ENCODE measurements around the gene CNTNAP5. TPM values are rescaled to one million over a fixed set of nuclear protein-coding genes. Genes with fewer than 3 reads are reported as not detected.

Gene CNTNAP5
- total and polyA plus RNA-seq, 4 donors, result not detected

DNA sequence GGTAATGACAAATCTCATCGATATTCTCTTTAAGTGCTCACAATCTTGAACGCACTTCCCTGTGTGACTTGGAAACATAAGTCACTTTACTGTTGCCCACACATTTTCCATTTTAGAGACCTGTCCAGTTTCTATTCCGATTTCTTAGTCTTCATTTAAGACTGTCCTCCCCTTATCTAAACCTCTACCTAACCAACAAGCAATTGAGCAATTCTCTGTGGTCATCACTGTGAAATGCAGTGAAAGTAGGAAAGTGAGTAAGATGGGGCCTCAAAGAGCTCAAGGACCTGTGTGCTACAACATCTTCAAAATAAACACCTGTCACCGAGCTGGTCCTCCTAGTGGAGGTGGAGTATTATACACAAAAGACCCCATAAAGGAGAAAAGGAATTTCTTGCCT is 184.4 kb downstream of the CNTNAP5 start:
- Histone ChIP-seq H3K9me3 (ENCODE audit: control insufficient read depth in 4 of 4, low read length in 3 of 4) (no peaks in the 10 kb centered on the region), H3K27me3 (ENCODE audit: control insufficient read depth in 4 of 4, insufficient read depth in 4 of 4, low read length in 3 of 4) (no peaks in the 10 kb centered on the region), H3K27ac (ENCODE audit: low read depth in 1 of 2, low read length in 2 of 2) (no peak overlapping the region), H3K4me1 (ENCODE audit: control insufficient read depth in 4 of 4, insufficient read depth in 4 of 4, low read length in 3 of 4) (no peaks in the 10 kb centered on the region), H3K4me3 (ENCODE audit: low read depth in 1 of 3, low read length in 3 of 3) (no peak overlapping the region), H3K9ac (ENCODE audit: low read depth in 1 of 2, low read length in 2 of 2) (no peak overlapping the region), H3K36me3 (ENCODE audit: control insufficient read depth in 4 of 4, insufficient read depth in 3 of 4, low read depth in 1 of 4, low read length in 3 of 4) (no peaks in the 10 kb centered on the region)
- 70% methylated on average over 4 of the region's 4 CpGs for WGBS
- no peak for TF ChIP-seq HNF4G (IDR thresholded peaks at IDR 0.05)
- no peak for TF ChIP-seq FOXA1 (IDR thresholded peaks at IDR 0.05)
- no peak for TF ChIP-seq YY1 (IDR thresholded peaks at IDR 0.05)
- no peak for TF ChIP-seq SP1 (IDR thresholded peaks at IDR 0.05)
- TF ChIP-seq JUND (IDR thresholded peaks at IDR 0.05), result no peak
- TF ChIP-seq HNF4A (conservative IDR thresholded peaks at IDR 0.05), result no peak
- no peak for TF ChIP-seq TAF1 (conservative IDR thresholded peaks at IDR 0.05)
- DNase-seq (ENCODE audit: low spot score), result no peak

DNA sequence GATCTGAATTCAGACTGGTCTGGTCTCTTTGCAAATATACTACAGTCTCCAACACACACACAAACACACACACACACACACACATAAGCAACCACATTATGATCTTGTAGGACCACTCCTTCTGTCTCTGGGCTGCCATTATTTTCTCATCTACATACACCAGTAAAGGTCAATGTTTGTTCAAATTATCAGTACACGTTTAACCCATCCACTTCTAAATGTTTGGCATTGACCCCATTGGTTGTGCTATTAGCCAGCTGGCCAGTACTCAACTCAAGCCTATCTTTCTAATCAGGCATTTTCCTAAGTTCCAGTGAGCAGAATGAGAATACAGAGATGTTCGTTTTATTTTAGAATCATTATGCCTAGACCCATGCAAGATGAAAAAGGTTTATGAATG is 186.4 kb downstream of the CNTNAP5 start:
- H3K9ac ChIP-seq (ENCODE audit: low read depth in 1 of 2, low read length in 2 of 2), result no peak overlapping the region
- H3K9me3 ChIP-seq (ENCODE audit: control insufficient read depth in 4 of 4, low read length in 3 of 4), result no peaks in the 10 kb centered on the region
- TF ChIP-seq SP1 (IDR thresholded peaks at IDR 0.05) (no peak), NR2F2 (IDR thresholded peaks at IDR 0.05) (no peak), RAD21 (IDR thresholded peaks at IDR 0.05) (no peak), JUND (IDR thresholded peaks at IDR 0.05) (no peak), HNF4G (IDR thresholded peaks at IDR 0.05) (no peak), FOXA1 (IDR thresholded peaks at IDR 0.05) (no peak), YY1 (IDR thresholded peaks at IDR 0.05) (no peak), RXRA (IDR thresholded peaks at IDR 0.05) (no peak), EGR1 (IDR thresholded peaks at IDR 0.05; ENCODE audit: low read depth in 2 of 2) (no peak), HNF4A (conservative IDR thresholded peaks at IDR 0.05) (no peak), TAF1 (conservative IDR thresholded peaks at IDR 0.05) (no peak), FOXA2 (IDR thresholded peaks at IDR 0.05) (no peak), GABPA (IDR thresholded peaks at IDR 0.05 in 1 of 2, conservative IDR thresholded peaks at IDR 0.05 in 1 of 2) (no peak)
- TF ChIP-seq, protein P1, sequence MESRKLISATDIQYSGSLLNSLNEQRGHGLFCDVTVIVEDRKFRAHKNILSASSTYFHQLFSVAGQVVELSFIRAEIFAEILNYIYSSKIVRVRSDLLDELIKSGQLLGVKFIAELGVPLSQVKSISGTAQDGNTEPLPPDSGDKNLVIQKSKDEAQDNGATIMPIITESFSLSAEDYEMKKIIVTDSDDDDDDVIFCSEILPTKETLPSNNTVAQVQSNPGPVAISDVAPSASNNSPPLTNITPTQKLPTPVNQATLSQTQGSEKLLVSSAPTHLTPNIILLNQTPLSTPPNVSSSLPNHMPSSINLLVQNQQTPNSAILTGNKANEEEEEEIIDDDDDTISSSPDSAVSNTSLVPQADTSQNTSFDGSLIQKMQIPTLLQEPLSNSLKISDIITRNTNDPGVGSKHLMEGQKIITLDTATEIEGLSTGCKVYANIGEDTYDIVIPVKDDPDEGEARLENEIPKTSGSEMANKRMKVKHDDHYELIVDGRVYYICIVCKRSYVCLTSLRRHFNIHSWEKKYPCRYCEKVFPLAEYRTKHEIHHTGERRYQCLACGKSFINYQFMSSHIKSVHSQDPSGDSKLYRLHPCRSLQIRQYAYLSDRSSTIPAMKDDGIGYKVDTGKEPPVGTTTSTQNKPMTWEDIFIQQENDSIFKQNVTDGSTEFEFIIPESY (IDR thresholded peaks at IDR 0.05), result no peak
- TF ChIP-seq, protein P2, sequence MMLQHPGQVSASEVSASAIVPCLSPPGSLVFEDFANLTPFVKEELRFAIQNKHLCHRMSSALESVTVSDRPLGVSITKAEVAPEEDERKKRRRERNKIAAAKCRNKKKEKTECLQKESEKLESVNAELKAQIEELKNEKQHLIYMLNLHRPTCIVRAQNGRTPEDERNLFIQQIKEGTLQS (IDR thresholded peaks at IDR 0.05), result no peak
- TF ChIP-seq, protein P3, sequence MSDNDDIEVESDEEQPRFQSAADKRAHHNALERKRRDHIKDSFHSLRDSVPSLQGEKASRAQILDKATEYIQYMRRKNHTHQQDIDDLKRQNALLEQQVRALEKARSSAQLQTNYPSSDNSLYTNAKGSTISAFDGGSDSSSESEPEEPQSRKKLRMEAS (IDR thresholded peaks at IDR 0.05), result no peak
- TF ChIP-seq, protein P4, sequence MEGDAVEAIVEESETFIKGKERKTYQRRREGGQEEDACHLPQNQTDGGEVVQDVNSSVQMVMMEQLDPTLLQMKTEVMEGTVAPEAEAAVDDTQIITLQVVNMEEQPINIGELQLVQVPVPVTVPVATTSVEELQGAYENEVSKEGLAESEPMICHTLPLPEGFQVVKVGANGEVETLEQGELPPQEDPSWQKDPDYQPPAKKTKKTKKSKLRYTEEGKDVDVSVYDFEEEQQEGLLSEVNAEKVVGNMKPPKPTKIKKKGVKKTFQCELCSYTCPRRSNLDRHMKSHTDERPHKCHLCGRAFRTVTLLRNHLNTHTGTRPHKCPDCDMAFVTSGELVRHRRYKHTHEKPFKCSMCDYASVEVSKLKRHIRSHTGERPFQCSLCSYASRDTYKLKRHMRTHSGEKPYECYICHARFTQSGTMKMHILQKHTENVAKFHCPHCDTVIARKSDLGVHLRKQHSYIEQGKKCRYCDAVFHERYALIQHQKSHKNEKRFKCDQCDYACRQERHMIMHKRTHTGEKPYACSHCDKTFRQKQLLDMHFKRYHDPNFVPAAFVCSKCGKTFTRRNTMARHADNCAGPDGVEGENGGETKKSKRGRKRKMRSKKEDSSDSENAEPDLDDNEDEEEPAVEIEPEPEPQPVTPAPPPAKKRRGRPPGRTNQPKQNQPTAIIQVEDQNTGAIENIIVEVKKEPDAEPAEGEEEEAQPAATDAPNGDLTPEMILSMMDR (IDR thresholded peaks at IDR 0.05; ENCODE audit: low read depth, low read length, missing input control), result no peak
- TF ChIP-seq, protein P5, sequence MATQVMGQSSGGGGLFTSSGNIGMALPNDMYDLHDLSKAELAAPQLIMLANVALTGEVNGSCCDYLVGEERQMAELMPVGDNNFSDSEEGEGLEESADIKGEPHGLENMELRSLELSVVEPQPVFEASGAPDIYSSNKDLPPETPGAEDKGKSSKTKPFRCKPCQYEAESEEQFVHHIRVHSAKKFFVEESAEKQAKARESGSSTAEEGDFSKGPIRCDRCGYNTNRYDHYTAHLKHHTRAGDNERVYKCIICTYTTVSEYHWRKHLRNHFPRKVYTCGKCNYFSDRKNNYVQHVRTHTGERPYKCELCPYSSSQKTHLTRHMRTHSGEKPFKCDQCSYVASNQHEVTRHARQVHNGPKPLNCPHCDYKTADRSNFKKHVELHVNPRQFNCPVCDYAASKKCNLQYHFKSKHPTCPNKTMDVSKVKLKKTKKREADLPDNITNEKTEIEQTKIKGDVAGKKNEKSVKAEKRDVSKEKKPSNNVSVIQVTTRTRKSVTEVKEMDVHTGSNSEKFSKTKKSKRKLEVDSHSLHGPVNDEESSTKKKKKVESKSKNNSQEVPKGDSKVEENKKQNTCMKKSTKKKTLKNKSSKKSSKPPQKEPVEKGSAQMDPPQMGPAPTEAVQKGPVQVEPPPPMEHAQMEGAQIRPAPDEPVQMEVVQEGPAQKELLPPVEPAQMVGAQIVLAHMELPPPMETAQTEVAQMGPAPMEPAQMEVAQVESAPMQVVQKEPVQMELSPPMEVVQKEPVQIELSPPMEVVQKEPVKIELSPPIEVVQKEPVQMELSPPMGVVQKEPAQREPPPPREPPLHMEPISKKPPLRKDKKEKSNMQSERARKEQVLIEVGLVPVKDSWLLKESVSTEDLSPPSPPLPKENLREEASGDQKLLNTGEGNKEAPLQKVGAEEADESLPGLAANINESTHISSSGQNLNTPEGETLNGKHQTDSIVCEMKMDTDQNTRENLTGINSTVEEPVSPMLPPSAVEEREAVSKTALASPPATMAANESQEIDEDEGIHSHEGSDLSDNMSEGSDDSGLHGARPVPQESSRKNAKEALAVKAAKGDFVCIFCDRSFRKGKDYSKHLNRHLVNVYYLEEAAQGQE (IDR thresholded peaks at IDR 0.05), result no peak
- no peak overlapping the region for H3K27ac ChIP-seq (ENCODE audit: low read depth in 1 of 2, low read length in 2 of 2)
- DNase-seq (ENCODE audit: low spot score), result no peak
- peaks cover 0 to 2% (median 0%) of the 10 kb centered on the region in 4 donors for H3K27me3 ChIP-seq (ENCODE audit: control insufficient read depth in 4 of 4, insufficient read depth in 4 of 4, low read length in 3 of 4)
- H3K4me1 ChIP-seq (ENCODE audit: control insufficient read depth in 4 of 4, insufficient read depth in 4 of 4, low read length in 3 of 4), result no peaks in the 10 kb centered on the region
- WGBS, result 40% methylated on average over 2 of the region's 2 CpGs
- H3K36me3 ChIP-seq (ENCODE audit: control insufficient read depth in 4 of 4, insufficient read depth in 3 of 4, low read depth in 1 of 4, low read length in 3 of 4), result no peaks in the 10 kb centered on the region
- no peak overlapping the region for H3K4me3 ChIP-seq (ENCODE audit: low read depth in 1 of 3, low read length in 3 of 3)
